Prostate gland (tissue), 2 donors: Measurements from ENCODE around the gene LTN1. TPM values are rescaled to one million over a fixed set of nuclear protein-coding genes. Genes with fewer than 3 reads are reported as not detected.

Experiments
- DNase-seq: peaks from one replicate; pipeline ENCODE4 v3.0.0-alpha.2; 2019; ENCODE audit warnings: low spot score
- H3K27ac ChIP-seq, 2 donors: fragments of 200-600 bp; sonication (generic); 2 replicates each; pipeline ENCODE4 v1.5.1; 2017 to 2019
- H3K27me3 ChIP-seq: fragments of 200-600 bp; sonication (generic); replicated peaks from 2 replicates; pipeline ENCODE4 v1.5.1; 2019; ENCODE audit not compliant: insufficient read depth
- H3K36me3 ChIP-seq, 2 donors: fragments of 200-600 bp; sonication (generic); 1 replicate in 1 of 2; 2 replicates in 1 of 2; pipeline versions ENCODE4 v1.5.1 to v1.8.1; 2017 to 2019
- H3K4me1 ChIP-seq: fragments of 200-600 bp; sonication (generic); replicated peaks from 2 replicates; pipeline ENCODE4 v1.5.1; 2019
- H3K4me3 ChIP-seq, 2 donors: fragments of 200-600 bp; sonication (generic); 2 replicates each; pipeline ENCODE4 v1.5.1; 2017 to 2019
- H3K9me3 ChIP-seq: fragments of 200-600 bp; sonication (generic); 2 replicates; pipeline ENCODE4 v1.5.1; 2017
- CTCF ChIP-seq, 4 experiments: fragments of 200-600 bp in 2 of 4; fragments of 450-650 bp in 2 of 4; sonication (generic) in 2 of 4; IDR thresholded peaks; 1 replicate in 3 of 4; 2 replicates in 1 of 4; pipeline ENCODE4 v1.5.1; 2016 to 2019; ENCODE audit warnings: antibody characterized with exemption in 4 of 4, mild to moderate bottlenecking in 2 of 4, moderate library complexity in 2 of 4
- POLR2A ChIP-seq: fragments of 450-650 bp; IDR thresholded peaks from one replicate; pipeline ENCODE4 v1.6.1; 2016; ENCODE audit warnings: antibody characterized with exemption, mild to moderate bottlenecking
- POLR2AphosphoS5 ChIP-seq: sonication (generic); formaldehyde crosslinking; IDR thresholded peaks from one replicate; pipeline ENCODE4 v1.6.1; 2017; ENCODE audit warnings: antibody characterized with exemption
- WGBS: methylation state at CpG from one replicate; pipeline ENCODE4 v1.1.5; 2018; 5-methylcytosine and 5-hydroxymethylcytosine counted together
- intact Hi-C: fragments of 100-400 bp; cut with DNase I; formaldehyde crosslinking; loops from one replicate; pipeline ENCODE4 v1.14.2; 2022
- total RNA-seq, 2 donors: library from RNA; depleted of rRNA; stranded (reverse); fragments of >200 nt; gene quantifications; one replicate each; pipeline ENCODE4 v1.1.0, GENCODE V29; 2016

LTN1 gene
- total RNA-seq, 2 donors from 2014 or later: 24.6 to 29.5 TPM

GRCh38 chr21:28986677-28987076 lies 6.0 kb downstream of the LTN1 start:
- Histone ChIP-seq H3K27me3 (no peaks in the 10 kb centered on the region), H3K36me3 (no peaks in the 10 kb centered on the region), H3K4me3 (no peak overlapping the region), H3K9me3 (no peaks in the 10 kb centered on the region), H3K4me1 (no peaks in the 10 kb centered on the region), H3K27ac (no peak overlapping the region)
- DNase-seq: no peak
- 51% methylated on average over 4 of the region's 4 CpGs for WGBS
- intact Hi-C loops: no loop called here
- TF ChIP-seq CTCF (IDR thresholded peaks at IDR 0.05) (no peak), POLR2AphosphoS5 (no peak), POLR2A (no peak)

GRCh38 chr21:28982637-28983036 lies 10.0 kb downstream of the LTN1 start:
- intact Hi-C loops: no loop called here
- Histone ChIP-seq H3K27me3 (no peaks in the 10 kb centered on the region), H3K4me1 (no peaks in the 10 kb centered on the region), H3K27ac (no peak overlapping the region), H3K4me3 (no peak overlapping the region), H3K9me3 (no peaks in the 10 kb centered on the region), H3K36me3 (no peaks in the 10 kb centered on the region)
- TF ChIP-seq POLR2AphosphoS5 (no peak), CTCF (IDR thresholded peaks at IDR 0.05) (no peak), POLR2A (no peak)
- WGBS: 89% methylated on average over 1 of the region's 1 CpG
- no peak for DNase-seq

- intact Hi-C loops: no loop called here
- TF ChIP-seq CTCF (IDR thresholded peaks at IDR 0.05) (no peak), POLR2A (no peak), POLR2AphosphoS5 (no peak)
- WGBS: 86% methylated on average over 1 of the region's 1 CpG
Observed at GRCh38 chr21:28979092-28979491, 13.6 kb downstream of the LTN1 start.

GRCh38 chr21:28975397-28975796 lies 17.3 kb downstream of the LTN1 start:
- no peak overlapping the region for H3K27ac ChIP-seq

More at GRCh38 chr21:28979092-28979491, 13.6 kb downstream of the LTN1 start:
- H3K9me3 ChIP-seq: no peaks in the 10 kb centered on the region
- H3K27ac ChIP-seq: no peak overlapping the region
- no peaks in the 10 kb centered on the region for H3K4me1 ChIP-seq
- H3K36me3 ChIP-seq: no peaks in the 10 kb centered on the region
- H3K27me3 ChIP-seq: no peaks in the 10 kb centered on the region
- DNase-seq: no peak
- H3K4me3 ChIP-seq: no peak overlapping the region

More at GRCh38 chr21:28975397-28975796, 17.3 kb downstream of the LTN1 start:
- Histone ChIP-seq H3K27me3 (no peaks in the 10 kb centered on the region), H3K4me3 (no peak overlapping the region), H3K9me3 (no peaks in the 10 kb centered on the region), H3K4me1 (no peaks in the 10 kb centered on the region), H3K36me3 (no peaks in the 10 kb centered on the region)
- no peak for DNase-seq
- TF ChIP-seq POLR2A (no peak), POLR2AphosphoS5 (no peak), CTCF (IDR thresholded peaks at IDR 0.05) (no peak)
- intact Hi-C loops: no loop called here
- 89% methylated on average over 3 of the region's 3 CpGs for WGBS
